ENCODE results near the gene SYT10. TPM values are rescaled to one million over a fixed set of nuclear protein-coding genes. Genes with fewer than 3 reads are reported as not detected.

The SYT10 gene
- total RNA-seq, 6 experiments from 2014 or later = 0.04 to 0.95 (median 0.18) TPM

GRCh38 chr12:33383503-33383902 is 56.1 kb downstream of the SYT10 start:
- WGBS (ENCODE audit: insufficient coverage, low coverage, low lambda C conversion rate, missing lambda C conversion rate) = 66% methylated on average over 4 of the region's 4 CpGs
- H3K36me3 ChIP-seq = no peaks in the 10 kb centered on the region

GRCh38 chr12:33376153-33376552 is 63.5 kb downstream of the SYT10 start:
- Histone ChIP-seq H3K4me1 (no peaks in the 10 kb centered on the region), H3K9me3 (no peaks in the 10 kb centered on the region), H3K27ac (no peak overlapping the region), H3K27me3 (peaks cover 0 to 3% of the 10 kb centered on the region in 2 donors), H3K4me3 (no peak overlapping the region), H3K36me3 (no peaks in the 10 kb centered on the region)
- ATAC-seq (no peak), DNase-seq (no peak)
- WGBS (ENCODE audit: insufficient coverage, low coverage, low lambda C conversion rate, missing lambda C conversion rate) = 34% methylated on average over 1 of the region's 1 CpG
- intact Hi-C loops (cut with DNase I) = no loop called here
- TF ChIP-seq CTCF (IDR thresholded peaks at IDR 0.05) (no peak), POLR2A (IDR thresholded peaks at IDR 0.05) (no peak)

More at GRCh38 chr12:33383503-33383902, 56.1 kb downstream of the SYT10 start:
- Histone ChIP-seq H3K4me1 (no peaks in the 10 kb centered on the region), H3K27me3 (no peaks in the 10 kb centered on the region), H3K4me3 (no peak overlapping the region), H3K9me3 (no peaks in the 10 kb centered on the region), H3K27ac (no peak overlapping the region)
- TF ChIP-seq POLR2A (IDR thresholded peaks at IDR 0.05) (no peak), CTCF (IDR thresholded peaks at IDR 0.05) (no peak)
- ATAC-seq (no peak), DNase-seq (no peak)
- intact Hi-C loops (cut with DNase I) = no loop called here

- no peaks in the 10 kb centered on the region for H3K36me3 ChIP-seq
- H3K9me3 ChIP-seq = no peaks in the 10 kb centered on the region
- H3K27me3 ChIP-seq = peaks cover 0 to 3% of the 10 kb centered on the region in 2 donors
- DNase-seq = no peak
- intact Hi-C loops (cut with DNase I) = no loop called here
- no peaks in the 10 kb centered on the region for H3K4me1 ChIP-seq
- no peak overlapping the region for H3K27ac ChIP-seq
- TF ChIP-seq POLR2A (IDR thresholded peaks at IDR 0.05) = no peak
- TF ChIP-seq CTCF (IDR thresholded peaks at IDR 0.05) = no peak
- H3K4me3 ChIP-seq = no peak overlapping the region
- WGBS (ENCODE audit: insufficient coverage, low coverage, low lambda C conversion rate, missing lambda C conversion rate) = 48% methylated on average over 2 of the region's 2 CpGs
- ATAC-seq = no peak
Observed at GRCh38 chr12:33370318-33370717, 69.3 kb downstream of the SYT10 start.

DNA sequence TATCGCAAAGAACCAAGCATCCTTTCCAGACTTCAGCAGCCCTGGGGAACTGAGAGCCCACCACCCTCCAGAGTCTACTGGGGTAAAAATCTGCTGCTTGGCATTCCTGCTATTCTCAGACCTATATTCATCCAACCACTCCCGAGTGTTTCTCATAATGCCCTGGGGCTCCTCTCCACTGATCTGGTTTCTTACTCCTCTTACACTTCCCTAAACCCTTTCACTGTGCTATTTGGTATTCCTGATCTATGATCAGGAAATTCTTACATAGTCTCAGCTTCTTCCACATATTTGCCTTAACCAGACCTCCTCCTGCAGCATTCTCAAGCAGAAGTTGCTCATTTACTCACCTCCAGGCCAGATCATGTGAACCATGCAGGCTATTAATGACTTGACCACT is 82.4 kb downstream of the SYT10 start:
- WGBS (ENCODE audit: insufficient coverage, low coverage, low lambda C conversion rate, missing lambda C conversion rate) = 80% methylated on average over 2 of the region's 2 CpGs

More for the DNA sequence above, 82.4 kb downstream of the SYT10 start:
- ATAC-seq = no peak
- H3K36me3 ChIP-seq = no peaks in the 10 kb centered on the region
- no peak for DNase-seq
- no peaks in the 10 kb centered on the region for H3K4me1 ChIP-seq
- H3K27ac ChIP-seq = no peak overlapping the region
- no peak overlapping the region for H3K4me3 ChIP-seq
- intact Hi-C loops (cut with DNase I) = no loop called here
- H3K27me3 ChIP-seq = no peaks in the 10 kb centered on the region
- H3K9me3 ChIP-seq = no peaks in the 10 kb centered on the region
- TF ChIP-seq CTCF (IDR thresholded peaks at IDR 0.05) (no peak), POLR2A (IDR thresholded peaks at IDR 0.05) (no peak)
